SK-N-SH (cell line): ENCODE data around the gene ZNF341. TPM values are rescaled to one million over a fixed set of nuclear protein-coding genes. Genes with fewer than 3 reads are reported as not detected.
"Not testable (repeated sequence)": the region's sequence is repeated elsewhere in the genome, so short reads cannot be mapped to it uniquely, and the experiment has no call there.

Source experiments
- CTCF ChIA-PET: fragments of 300-600, 350-600 bp; formaldehyde crosslinking; extraction: SDS; loops from one replicate; lab custom pipeline; 2021; lab: Yijun Ruan, JAX
- POLR2A ChIA-PET: fragments of 350-600 bp; sonication (Branson Sonifier 250); formaldehyde crosslinking; extraction: SDS; loops from one replicate; lab custom pipeline; 2020; ENCODE audit warnings: antibody characterized with exemption, inconsistent platforms; lab: Yijun Ruan, JAX
- DNase-seq: peaks from one replicate; pipeline ENCODE4 v3.0.0; 2012
- H2AFZ ChIP-seq: fragments of 200-600 bp; sonication (generic); 2 replicates; pipeline ENCODE4 v1.8.1; 2016; ENCODE audit warnings: antibody characterized with exemption, mild to moderate bottlenecking, low read depth
- H3F3A ChIP-seq: fragments of 200-600 bp; sonication (generic); replicated peaks from 2 replicates; pipeline ENCODE3; 2016; ENCODE audit warnings: antibody characterized with exemption, mild to moderate bottlenecking; ENCODE audit not compliant: insufficient read depth
- H3K27ac ChIP-seq, 2 experiments: fragments of 200-500 bp in 1 of 2; fragments of 200-600 bp in 1 of 2; sonication (Bioruptor generic) in 1 of 2; sonication (generic), shearing (Covaris generic) in 1 of 2; 2 replicates each; pipeline versions ENCODE4 v1.5.1 to v1.6.1; 2014 to 2016; ENCODE audit warnings: low read depth in 2 of 2, inconsistent platforms in 1 of 2, low read length in 1 of 2, mild to moderate bottlenecking in 1 of 2, mixed read lengths in 1 of 2
- H3K27me3 ChIP-seq: fragments of 200-600 bp; sonication (generic), shearing (Covaris generic); 2 replicates; pipeline ENCODE4 v1.6.1; 2016; ENCODE audit warnings: mixed run types; ENCODE audit not compliant: insufficient read depth
- H3K36me3 ChIP-seq, 2 experiments: fragments of 200-500 bp in 1 of 2; fragments of 200-600 bp in 1 of 2; sonication (Bioruptor generic) in 1 of 2; sonication (generic) in 1 of 2; replicated peaks in 1 of 2; 2 replicates each; pipeline versions ENCODE3 to v1.5.1; 2014 to 2016; ENCODE audit warnings: low read length in 1 of 2, mild to moderate bottlenecking in 1 of 2; ENCODE audit not compliant: insufficient read depth in 2 of 2, control insufficient read depth in 1 of 2
- H3K4me1 ChIP-seq, 2 experiments: fragments of 200-500 bp in 1 of 2; fragments of 200-600 bp in 1 of 2; sonication (Bioruptor generic) in 1 of 2; sonication (generic), shearing (Covaris generic) in 1 of 2; 2 replicates each; pipeline versions ENCODE4 v1.5.1 to v1.6.1; 2014 to 2016; ENCODE audit warnings: low read depth in 1 of 2, low read length in 1 of 2, mixed run types in 1 of 2; ENCODE audit not compliant: insufficient read depth in 2 of 2, control insufficient read depth in 1 of 2
- H3K4me2 ChIP-seq: fragments of 200-600 bp; sonication (generic), shearing (Covaris generic); 2 replicates; pipeline ENCODE4 v1.6.1; 2017; ENCODE audit warnings: mixed run types
- H3K4me3 ChIP-seq, 2 experiments: fragments of 200-500 bp in 1 of 2; fragments of 200-600 bp in 1 of 2; sonication (Bioruptor generic) in 1 of 2; sonication (generic), shearing (Covaris generic) in 1 of 2; 2 replicates each; pipeline versions ENCODE4 v1.5.1 to v1.8.1; 2014 to 2016; ENCODE audit warnings: low read depth in 2 of 2, inconsistent platforms in 1 of 2, low read length in 1 of 2, mild to moderate bottlenecking in 1 of 2, mixed read lengths in 1 of 2, moderate library complexity in 1 of 2
- H3K79me2 ChIP-seq: fragments of 200-600 bp; sonication (generic); 2 replicates; pipeline ENCODE4 v1.8.1; 2017; ENCODE audit warnings: mild to moderate bottlenecking; ENCODE audit not compliant: insufficient read depth
- H3K9ac ChIP-seq: fragments of 200-600 bp; sonication (generic); 2 replicates; pipeline ENCODE4 v1.6.1; 2017; ENCODE audit warnings: mixed run types
- H3K9me2 ChIP-seq: fragments of 200-600 bp; sonication (generic); 2 replicates; pipeline ENCODE4 v1.6.1; 2017; ENCODE audit warnings: mixed run types
- H3K9me3 ChIP-seq: fragments of 200-600 bp; sonication (generic); 2 replicates; pipeline ENCODE4 v1.6.1; 2017; ENCODE audit warnings: mixed run types, mild to moderate bottlenecking, moderate library complexity
- H4K20me1 ChIP-seq: fragments of 200-600 bp; sonication (generic); 2 replicates; pipeline ENCODE4 v1.6.1; 2017; ENCODE audit warnings: mild to moderate bottlenecking, mixed run types; ENCODE audit not compliant: insufficient read depth
- CHD2 ChIP-seq: fragments of 150-350 bp; IDR thresholded peaks from 2 replicates; pipeline ENCODE4 v1.6.1; 2018; ENCODE audit warnings: low read length; ENCODE audit not compliant: partially characterized antibody
- CTCF ChIP-seq: fragments of 200-600 bp; sonication (generic); IDR thresholded peaks from 2 replicates; pipeline ENCODE4 v1.6.1; 2017; ENCODE audit warnings: antibody characterized with exemption, mild to moderate bottlenecking, moderate library complexity
- GABPA ChIP-seq: IDR thresholded peaks from 2 replicates; pipeline ENCODE4 v1.4.0; 2012; ENCODE audit warnings: low read depth, mild to moderate bottlenecking
- JUND ChIP-seq: IDR thresholded peaks from 2 replicates; pipeline ENCODE4 v1.4.0; 2012
- NRF1 ChIP-seq: IDR thresholded peaks from 2 replicates; pipeline ENCODE4 v1.6.1; 2012; ENCODE audit warnings: low read depth, mild to moderate bottlenecking, low read length
- PBX3 ChIP-seq: IDR thresholded peaks from 2 replicates; pipeline ENCODE4; 2012
- RAD21 ChIP-seq: IDR thresholded peaks from 2 replicates; pipeline ENCODE4 v1.6.1; 2012; ENCODE audit warnings: mild to moderate bottlenecking, low read length
- RFX5 ChIP-seq: IDR thresholded peaks from 2 replicates; pipeline ENCODE4 v1.6.1; 2012; ENCODE audit warnings: mild to moderate bottlenecking, improper control_type of control experiment, low read length
- TAF1 ChIP-seq: IDR thresholded peaks from 2 replicates; pipeline ENCODE4 v1.6.1; 2012; ENCODE audit warnings: low read depth, mild to moderate bottlenecking, low read length, moderate library complexity, borderline replicate concordance
- TEAD4 ChIP-seq: IDR thresholded peaks from 2 replicates; pipeline ENCODE4 v1.4.0; 2012; ENCODE audit warnings: mild to moderate bottlenecking, borderline replicate concordance; ENCODE audit not compliant: insufficient read depth
- WGBS: methylation state at CpG from one replicate; pipeline ENCODE4 v1.1.6; 2017; ENCODE audit warnings: low lambda C conversion rate; 5-methylcytosine and 5-hydroxymethylcytosine counted together
- polyA plus RNA-seq, 3 experiments: library from polyadenylated mRNA; depleted of rRNA; stranded (reverse); fragments of >200 nt; gene quantifications; 2 replicates each; pipeline ENCODE4 v1.2.3, GENCODE V29; 2012

The ZNF341 gene
- polyA plus RNA-seq, 1 of the 3 experiments (the other 2 are of a cell fraction), result 3.2 TPM

GRCh38 chr20:33751775-33752174 lies 20.0 kb downstream of the ZNF341 start:
- H3K27me3 ChIP-seq, result no peaks in the 10 kb centered on the region
- ChIA-PET CTCF (interaction anchor here (2.2 kb wide), 1 partner anchor 11 kb away, joined by 6 read pairs; no protein-coding TSS in a partner anchor), POLR2A (no interaction called here)
- no peak overlapping the region for H2AFZ ChIP-seq
- no peak overlapping the region for H3K4me3 ChIP-seq
- no peak overlapping the region for H3K9ac ChIP-seq
- H3K9me3 ChIP-seq, result no peaks in the 10 kb centered on the region
- H3K27ac ChIP-seq, result no peak overlapping the region
- no peak for TF ChIP-seq RAD21
- TF ChIP-seq, all 33 proteins: peak for 0
- Histone ChIP-seq H3K79me2 (no peaks in the 10 kb centered on the region), H3K4me2 (no peak overlapping the region), H3K4me1 (no peaks in the 10 kb centered on the region), H3F3A (no peaks in the 10 kb centered on the region), H3K9me2 (no peaks in the 10 kb centered on the region), H3K36me3 (peaks cover 0 to 8% of the 10 kb centered on the region in 2 experiments), H4K20me1 (no peaks in the 10 kb centered on the region)
- 90% methylated on average over 3 of the region's 4 CpGs for WGBS
- no peak for DNase-seq

- no peaks in the 10 kb centered on the region for H3K9me3 ChIP-seq
- no peaks in the 10 kb centered on the region for H3K9me2 ChIP-seq
- no peaks in the 10 kb centered on the region for H3K27me3 ChIP-seq
- H3F3A ChIP-seq, result no peaks in the 10 kb centered on the region
- no peak for DNase-seq
- TF ChIP-seq RFX5 (no peak), GABPA (no peak), CHD2 (no peak)
- CTCF ChIA-PET, result interaction anchor here (0.9 to 2.2 kb wide), 4 partner anchors 10 to 377 kb away, joined by 3 to 6 read pairs (median 3); no protein-coding TSS in a partner anchor
- POLR2A ChIA-PET, result no interaction called here
- H3K4me3 ChIP-seq, result no peak overlapping the region
- H3K9ac ChIP-seq, result no peak overlapping the region
- H3K27ac ChIP-seq, result no peak overlapping the region
- H4K20me1 ChIP-seq, result no peaks in the 10 kb centered on the region
- no peaks in the 10 kb centered on the region for H3K79me2 ChIP-seq
- no peaks in the 10 kb centered on the region for H3K4me1 ChIP-seq
- 92% methylated on average over 7 of the region's 7 CpGs for WGBS
- no peak overlapping the region for H2AFZ ChIP-seq
- H3K36me3 ChIP-seq, result peaks cover 8% of the 10 kb centered on the region in 2 experiments
- no peak overlapping the region for H3K4me2 ChIP-seq
Observed at GRCh38 chr20:33753143-33753542, 21.3 kb downstream of the ZNF341 start.

GRCh38 chr20:33753763-33754162 lies 22.0 kb downstream of the ZNF341 start:
- ChIA-PET POLR2A (no interaction called here), CTCF (interaction anchor here (0.9 to 2.2 kb wide), 4 partner anchors 9 to 376 kb away, joined by 3 to 6 read pairs (median 3); no protein-coding TSS in a partner anchor)
- no peaks in the 10 kb centered on the region for H3K79me2 ChIP-seq
- no peaks in the 10 kb centered on the region for H3K27me3 ChIP-seq
- DNase-seq, result no peak
- H3K9ac ChIP-seq, result no peak overlapping the region
- H3K4me1 ChIP-seq, result no peaks in the 10 kb centered on the region
- no peaks in the 10 kb centered on the region for H4K20me1 ChIP-seq
- TF ChIP-seq JUND (no peak), NRF1 (no peak), PBX3 (no peak), CTCF (no peak), TAF1 (no peak), TEAD4 (no peak)
- no peak overlapping the region for H2AFZ ChIP-seq
- no peaks in the 10 kb centered on the region for H3K9me3 ChIP-seq
- 97% methylated on average over 5 of the region's 5 CpGs for WGBS
- no peaks in the 10 kb centered on the region for H3F3A ChIP-seq
- no peak overlapping the region for H3K4me3 ChIP-seq
- no peaks in the 10 kb centered on the region for H3K9me2 ChIP-seq
- H3K4me2 ChIP-seq, result no peak overlapping the region
- peaks cover 8% of the 10 kb centered on the region in 2 experiments for H3K36me3 ChIP-seq
- no peak overlapping the region for H3K27ac ChIP-seq

- H3K9ac ChIP-seq, H3K79me2 ChIP-seq, H3K36me3 ChIP-seq, H2AFZ ChIP-seq, H3K4me3 ChIP-seq, H3K4me2 ChIP-seq, DNase-seq, H3K9me3 ChIP-seq, H3F3A ChIP-seq, H3K9me2 ChIP-seq, POLR2A ChIA-PET, H4K20me1 ChIP-seq, H3K4me1 ChIP-seq, H3K27me3 ChIP-seq, H3K27ac ChIP-seq: not testable (repeated sequence)
- CTCF ChIA-PET, result interaction anchor here (1.0 to 1.1 kb wide), 2 partner anchors 23 to 24 kb away, joined by 3 to 5 read pairs; no protein-coding TSS in a partner anchor
- WGBS, result 97% methylated on average over 9 of the region's 10 CpGs
Observed at GRCh38 chr20:33755936-33756490, 24.2 kb downstream of the ZNF341 start.
